GM10266 (cell line): ENCODE measurements around the gene DCDC1.
"Not testable (repeated sequence)": the region's sequence is repeated elsewhere in the genome, so short reads cannot be mapped to it uniquely, and the experiment has no call there.

Experiments
- DNase-seq: peaks from one replicate; pipeline ENCODE4 v3.0.0; 2012; ENCODE audit errors: extremely low spot score
- CTCF ChIP-seq: IDR thresholded peaks from 2 replicates; pipeline ENCODE4 v1.5.1; 2012; ENCODE audit warnings: mild to moderate bottlenecking, low read depth; ENCODE audit not compliant: control insufficient read depth, insufficient read depth; ENCODE audit errors: missing control alignments

The DCDC1 gene

GRCh38 chr11:30956751-30957150 lies 412.8 kb downstream of the DCDC1 start:
- DNase-seq = no peak
- TF ChIP-seq CTCF = no peak

- DNase-seq = no peak
- no peak for TF ChIP-seq CTCF
These were observed 419.7 kb downstream of the DCDC1 start for GRCh38 chr11:30949838-30950237.

- DNase-seq = not testable (repeated sequence)
These were observed 421.8 kb downstream of the DCDC1 start for GRCh38 chr11:30947715-30948114.

- DNase-seq = no peak
- TF ChIP-seq CTCF = no peak
These were observed 430.7 kb downstream of the DCDC1 start for GRCh38 chr11:30938810-30939209.

GRCh38 chr11:30938171-30938570 lies 431.4 kb downstream of the DCDC1 start:
- TF ChIP-seq CTCF = no peak
- no peak for DNase-seq

GRCh38 chr11:30936491-30936890 lies 433.0 kb downstream of the DCDC1 start:
- DNase-seq = no peak
- no peak for TF ChIP-seq CTCF

- DNase-seq = no peak
- TF ChIP-seq CTCF = no peak
These were observed 433.7 kb downstream of the DCDC1 start for GRCh38 chr11:30935861-30936260.

GRCh38 chr11:30926130-30926529 lies 443.4 kb downstream of the DCDC1 start:
- no peak for DNase-seq
- no peak for TF ChIP-seq CTCF
